GM12878 (cell line): ENCODE data around the gene USP25. TPM values are rescaled to one million over a fixed set of nuclear protein-coding genes. Genes with fewer than 3 reads are reported as not detected.

Experiments used
- ATAC-seq: fragments of 200-7000 bp; cut with Tn5 transposase; 3 replicates; pipeline ENCODE4 v1.9.1; 2020; ENCODE audit warnings: mild to moderate bottlenecking, moderate library complexity
- BruUV-seq: library from RNA; stranded (reverse); fragments of 400-500 nt; replicated peaks from 2 replicates; lab custom pipeline; 2021; lab: Mats Ljungman, UMichigan
- CTCF ChIA-PET: fragments of 300-600 bp; sonication (Branson Sonifier 250); formaldehyde crosslinking; extraction: SDS; loops from one replicate; lab custom pipeline; 2021; ENCODE audit warnings: inconsistent platforms; lab: Yijun Ruan, JAX
- POLR2A ChIA-PET: fragments of 350-600 bp; formaldehyde crosslinking; extraction: SDS; loops from one replicate; lab custom pipeline; 2021; ENCODE audit warnings: inconsistent platforms; lab: Charles Lee
- RAD21 ChIA-PET: fragments of 300-600 bp; sonication (Branson Sonifier 250); formaldehyde crosslinking; loops from one replicate; lab custom pipeline; 2023; ENCODE audit warnings: antibody characterized with exemption; ENCODE audit not compliant: unreplicated experiment; lab: Charles Lee
- SMC1A ChIA-PET: fragments of 300-600 bp; sonication (Branson Sonifier 250); formaldehyde crosslinking; loops from one replicate; lab custom pipeline; 2023; ENCODE audit not compliant: unreplicated experiment, uncharacterized antibody; lab: Charles Lee
- DNase-seq: peaks from one replicate; pipeline ENCODE4 v3.0.0-alpha.2; 2011; ENCODE audit warnings: low read depth, low spot score
- FAIRE-seq: peaks from 3 replicates; lab custom pipeline; 2011; peaks lifted over from hg19 to GRCh38; lab: Jason Lieb, UNC
- H2AFZ ChIP-seq: 2 replicates; pipeline ENCODE4 v1.6.0; 2011; ENCODE audit warnings: low read depth, low read length, control low read depth; ENCODE audit not compliant: control insufficient read depth
- H3K27ac ChIP-seq: 2 replicates; pipeline ENCODE4 v1.5.1; 2011; ENCODE audit warnings: control low read depth; ENCODE audit not compliant: control insufficient read depth, insufficient read depth
- H3K27me3 ChIP-seq, 2 experiments: replicated peaks in 1 of 2; 2 replicates each; pipeline versions ENCODE4 v1.6.0 to v1.6.1; 2011; ENCODE audit warnings: low read length in 1 of 2; ENCODE audit not compliant: control insufficient read depth in 2 of 2, insufficient read depth in 2 of 2
- H3K36me3 ChIP-seq, 2 experiments: 2 replicates each; pipeline ENCODE4 v1.5.1; 2011; ENCODE audit warnings: low read length in 1 of 2; ENCODE audit not compliant: control insufficient read depth in 2 of 2, insufficient read depth in 2 of 2
- H3K4me1 ChIP-seq: 2 replicates; pipeline ENCODE4 v1.6.1; 2011; ENCODE audit warnings: mild to moderate bottlenecking, low read length, moderate library complexity, mixed read lengths; ENCODE audit not compliant: control insufficient read depth, insufficient read depth
- H3K4me2 ChIP-seq: 2 replicates; pipeline ENCODE4 v1.6.0; 2011; ENCODE audit warnings: control low read depth; ENCODE audit not compliant: control insufficient read depth, insufficient read depth
- H3K4me3 ChIP-seq: fragments of 200-600 bp; sonication (generic); 2 replicates; pipeline ENCODE4 v1.5.1; 2016
- H3K79me2 ChIP-seq: 2 replicates; pipeline ENCODE4 v1.6.0; 2011; ENCODE audit warnings: low read length; ENCODE audit not compliant: control insufficient read depth, insufficient read depth
- H3K9ac ChIP-seq: 2 replicates; pipeline ENCODE4 v1.8.0; 2011; ENCODE audit warnings: low read length, control low read depth, mixed read lengths; ENCODE audit not compliant: control insufficient read depth, insufficient read depth
- H3K9me3 ChIP-seq: replicated peaks from 3 replicates; pipeline ENCODE4 v1.5.1; 2011; ENCODE audit warnings: mild to moderate bottlenecking, low read length; ENCODE audit not compliant: control insufficient read depth, insufficient read depth
- H4K20me1 ChIP-seq: 2 replicates; pipeline ENCODE4 v1.6.0; 2011; ENCODE audit not compliant: control insufficient read depth, insufficient read depth
- BCL11A ChIP-seq: IDR thresholded peaks from 2 replicates; pipeline ENCODE4 v1.6.1; 2011; ENCODE audit warnings: low read depth, low read length
- CHD4 ChIP-seq: fragments of 200-600 bp; sonication (generic); IDR thresholded peaks from 2 replicates; pipeline ENCODE4 v1.6.1; 2016; ENCODE audit warnings: mild to moderate bottlenecking
- CREB1 ChIP-seq: IDR thresholded peaks from 2 replicates; pipeline ENCODE4 v1.6.1; 2012; ENCODE audit warnings: low read depth, mild to moderate bottlenecking, inconsistent platforms
- NR2C2 ChIP-seq: IDR thresholded peaks from 2 replicates; pipeline ENCODE4 v1.6.1; 2011; ENCODE audit warnings: borderline replicate concordance, low read depth; ENCODE audit not compliant: control insufficient read depth, insufficient read length
- RAD21 ChIP-seq: IDR thresholded peaks from 2 replicates; pipeline ENCODE4 v1.6.1; 2011; ENCODE audit warnings: mild to moderate bottlenecking, low read depth, low read length, moderate library complexity; ENCODE audit not compliant: insufficient read depth
- REST ChIP-seq: IDR thresholded peaks from 2 replicates; pipeline ENCODE4 v1.6.1; 2012; ENCODE audit warnings: mild to moderate bottlenecking, low read depth, low read length
- SMAD5 ChIP-seq: IDR thresholded peaks from 2 replicates; pipeline ENCODE4 v1.6.1; 2016; ENCODE audit warnings: antibody characterized with exemption, low read depth
- STAT3 ChIP-seq: IDR thresholded peaks from 2 replicates; pipeline ENCODE4 v1.6.1; 2011; ENCODE audit warnings: low read depth, low read length, improper control_type of control experiment
- TCF12 ChIP-seq: IDR thresholded peaks from 2 replicates; pipeline ENCODE4 v1.6.1; 2011; ENCODE audit warnings: low read depth, mild to moderate bottlenecking, low read length
- WGBS: methylation state at CpG from one replicate; pipeline ENCODE4 v1.1.6; 2016; ENCODE audit warnings: low lambda C conversion rate; ENCODE audit not compliant: insufficient replicate concordance, insufficient coverage; ENCODE audit errors: missing lambda C conversion rate; 5-methylcytosine and 5-hydroxymethylcytosine counted together
- in situ Hi-C: fragments of 300-500 bp; cut with MboI; formaldehyde crosslinking; loops from 9 replicates; pipeline ENCODE4 v1.14.3; 2018; ENCODE audit warnings: mixed read lengths
- intact Hi-C: fragments of 100-400 bp; cut with micrococcal nuclease; formaldehyde crosslinking; loops from one replicate; pipeline ENCODE4 v1.14.2; 2022; ENCODE audit not compliant: unreplicated experiment
- polyA plus RNA-seq, 11 experiments: library from polyadenylated mRNA; depleted of rRNA in 4 of 11; unstranded in 6 of 11; stranded (reverse) in 5 of 11; fragments of >200 nt; fragmentation: Nextera tagmentation in 4 of 11; fragmentation: Illumina TruSeq in 1 of 11; extraction: Ambion mirVana in 4 of 11; extraction: Trizol in 1 of 11; gene quantifications; 1 replicate in 1 of 11; 2 replicates in 10 of 11; pipeline versions ENCODE4 v1.2.1 to v1.2.3, GENCODE V29; 2011 to 2016; ENCODE audit warnings: inconsistent platforms in 2 of 11, missing spikeins in 2 of 11, low read depth in 1 of 11
- total RNA-seq, 4 experiments: library from RNA; depleted of rRNA in 3 of 4; stranded (reverse); fragments of >200 nt in 3 of 4; fragmentation: Illumina TruSeq in 1 of 4; extraction: Trizol in 1 of 4; gene quantifications; 2 replicates each; pipeline versions ENCODE4 v1.2.1 to v1.2.3, GENCODE V29; 2013 to 2021
- TF ChIP-seq, protein P1 (sequence below): fragments of 450-650 bp; IDR thresholded peaks from 2 replicates; pipeline ENCODE4 v1.6.1; 2016; ENCODE audit warnings: mild to moderate bottlenecking, moderate library complexity, borderline replicate concordance
- TF ChIP-seq, protein P2 (sequence below): fragments of 450-650 bp; IDR thresholded peaks from 2 replicates; pipeline ENCODE4 v1.6.1; 2017; ENCODE audit warnings: mild to moderate bottlenecking, moderate library complexity

USP25 gene
- total and polyA plus RNA-seq, 10 of the 15 experiments (the other 5 are each of a cell fraction or from before 2014, with no cell fraction given), result 1.5 to 31.3 (median 23.4) TPM

- DNase-seq (no peak), ATAC-seq (no peak), FAIRE-seq (no peak)
- Histone ChIP-seq H3K27ac (no peak overlapping the region), H3K9ac (no peak overlapping the region), H3K79me2 (no peaks in the 10 kb centered on the region), H3K4me3 (no peak overlapping the region), H4K20me1 (no peaks in the 10 kb centered on the region), H3K27me3 (no peaks in the 10 kb centered on the region), H3K4me1 (no peaks in the 10 kb centered on the region), H3K36me3 (peaks cover 0 to 15% of the 10 kb centered on the region in 2 experiments; a peak in 1 of 4 replicates), H3K9me3 (no peaks in the 10 kb centered on the region), H3K4me2 (no peak overlapping the region), H2AFZ (no peak overlapping the region)
- TF ChIP-seq, protein P1, sequence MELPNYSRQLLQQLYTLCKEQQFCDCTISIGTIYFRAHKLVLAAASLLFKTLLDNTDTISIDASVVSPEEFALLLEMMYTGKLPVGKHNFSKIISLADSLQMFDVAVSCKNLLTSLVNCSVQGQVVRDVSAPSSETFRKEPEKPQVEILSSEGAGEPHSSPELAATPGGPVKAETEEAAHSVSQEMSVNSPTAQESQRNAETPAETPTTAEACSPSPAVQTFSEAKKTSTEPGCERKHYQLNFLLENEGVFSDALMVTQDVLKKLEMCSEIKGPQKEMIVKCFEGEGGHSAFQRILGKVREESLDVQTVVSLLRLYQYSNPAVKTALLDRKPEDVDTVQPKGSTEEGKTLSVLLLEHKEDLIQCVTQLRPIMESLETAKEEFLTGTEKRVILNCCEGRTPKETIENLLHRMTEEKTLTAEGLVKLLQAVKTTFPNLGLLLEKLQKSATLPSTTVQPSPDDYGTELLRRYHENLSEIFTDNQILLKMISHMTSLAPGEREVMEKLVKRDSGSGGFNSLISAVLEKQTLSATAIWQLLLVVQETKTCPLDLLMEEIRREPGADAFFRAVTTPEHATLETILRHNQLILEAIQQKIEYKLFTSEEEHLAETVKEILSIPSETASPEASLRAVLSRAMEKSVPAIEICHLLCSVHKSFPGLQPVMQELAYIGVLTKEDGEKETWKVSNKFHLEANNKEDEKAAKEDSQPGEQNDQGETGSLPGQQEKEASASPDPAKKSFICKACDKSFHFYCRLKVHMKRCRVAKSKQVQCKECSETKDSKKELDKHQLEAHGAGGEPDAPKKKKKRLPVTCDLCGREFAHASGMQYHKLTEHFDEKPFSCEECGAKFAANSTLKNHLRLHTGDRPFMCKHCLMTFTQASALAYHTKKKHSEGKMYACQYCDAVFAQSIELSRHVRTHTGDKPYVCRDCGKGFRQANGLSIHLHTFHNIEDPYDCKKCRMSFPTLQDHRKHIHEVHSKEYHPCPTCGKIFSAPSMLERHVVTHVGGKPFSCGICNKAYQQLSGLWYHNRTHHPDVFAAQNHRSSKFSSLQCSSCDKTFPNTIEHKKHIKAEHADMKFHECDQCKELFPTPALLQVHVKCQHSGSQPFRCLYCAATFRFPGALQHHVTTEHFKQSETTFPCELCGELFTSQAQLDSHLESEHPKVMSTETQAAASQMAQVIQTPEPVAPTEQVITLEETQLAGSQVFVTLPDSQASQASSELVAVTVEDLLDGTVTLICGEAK, result no peak
- TF ChIP-seq RAD21 (no peak), STAT3 (no peak), CHD4 (no peak), CREB1 (no peak), NR2C2 (no peak), TCF12 (no peak), BCL11A (no peak), SMAD5 (no peak), REST (no peak)
- TF ChIP-seq, protein P2, sequence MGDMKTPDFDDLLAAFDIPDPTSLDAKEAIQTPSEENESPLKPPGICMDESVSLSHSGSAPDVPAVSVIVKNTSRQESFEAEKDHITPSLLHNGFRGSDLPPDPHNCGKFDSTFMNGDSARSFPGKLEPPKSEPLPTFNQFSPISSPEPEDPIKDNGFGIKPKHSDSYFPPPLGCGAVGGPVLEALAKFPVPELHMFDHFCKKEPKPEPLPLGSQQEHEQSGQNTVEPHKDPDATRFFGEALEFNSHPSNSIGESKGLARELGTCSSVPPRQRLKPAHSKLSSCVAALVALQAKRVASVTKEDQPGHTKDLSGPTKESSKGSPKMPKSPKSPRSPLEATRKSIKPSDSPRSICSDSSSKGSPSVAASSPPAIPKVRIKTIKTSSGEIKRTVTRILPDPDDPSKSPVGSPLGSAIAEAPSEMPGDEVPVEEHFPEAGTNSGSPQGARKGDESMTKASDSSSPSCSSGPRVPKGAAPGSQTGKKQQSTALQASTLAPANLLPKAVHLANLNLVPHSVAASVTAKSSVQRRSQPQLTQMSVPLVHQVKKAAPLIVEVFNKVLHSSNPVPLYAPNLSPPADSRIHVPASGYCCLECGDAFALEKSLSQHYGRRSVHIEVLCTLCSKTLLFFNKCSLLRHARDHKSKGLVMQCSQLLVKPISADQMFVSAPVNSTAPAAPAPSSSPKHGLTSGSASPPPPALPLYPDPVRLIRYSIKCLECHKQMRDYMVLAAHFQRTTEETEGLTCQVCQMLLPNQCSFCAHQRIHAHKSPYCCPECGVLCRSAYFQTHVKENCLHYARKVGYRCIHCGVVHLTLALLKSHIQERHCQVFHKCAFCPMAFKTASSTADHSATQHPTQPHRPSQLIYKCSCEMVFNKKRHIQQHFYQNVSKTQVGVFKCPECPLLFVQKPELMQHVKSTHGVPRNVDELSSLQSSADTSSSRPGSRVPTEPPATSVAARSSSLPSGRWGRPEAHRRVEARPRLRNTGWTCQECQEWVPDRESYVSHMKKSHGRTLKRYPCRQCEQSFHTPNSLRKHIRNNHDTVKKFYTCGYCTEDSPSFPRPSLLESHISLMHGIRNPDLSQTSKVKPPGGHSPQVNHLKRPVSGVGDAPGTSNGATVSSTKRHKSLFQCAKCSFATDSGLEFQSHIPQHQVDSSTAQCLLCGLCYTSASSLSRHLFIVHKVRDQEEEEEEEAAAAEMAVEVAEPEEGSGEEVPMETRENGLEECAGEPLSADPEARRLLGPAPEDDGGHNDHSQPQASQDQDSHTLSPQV, result no peak
- SMC1A ChIA-PET, result interaction anchor here (1.1 to 1.6 kb wide), 2 partner anchors 9 to 111 kb away, joined by 4 read pairs; no protein-coding TSS in a partner anchor
- in situ Hi-C loops, result no loop called here
- intact Hi-C loops, result no loop called here
- RAD21 ChIA-PET, result no interaction called here
- WGBS, result 99% methylated on average over 5 of the region's 5 CpGs
- BruUV-seq, result no TSS peak
- POLR2A ChIA-PET, result no interaction called here
- CTCF ChIA-PET, result no interaction called here
These were observed 144.8 kb downstream of the USP25 start for GRCh38 chr21:15874615-15875014.
